Transverse colon (tissue), 4 donors: ENCODE results near the gene PAPOLB. TPM values are rescaled to one million over a fixed set of nuclear protein-coding genes. Genes with fewer than 3 reads are reported as not detected.

Experiments
- DNase-seq: peaks from one replicate; pipeline ENCODE4 v3.0.0-alpha.2; 2019
- H3K27ac ChIP-seq, 4 donors: fragments of 200-600 bp; sonication (generic); 2 replicates each; pipeline ENCODE4 v1.5.1; 2016 to 2018; ENCODE audit warnings: inconsistent platforms in 4 of 4
- H3K27me3 ChIP-seq: fragments of 200-600 bp; sonication (generic); 2 replicates; pipeline ENCODE4 v1.5.1; 2017; ENCODE audit warnings: inconsistent platforms
- H3K36me3 ChIP-seq, 4 donors: fragments of 200-600 bp; sonication (generic); 2 replicates each; pipeline ENCODE4 v1.5.1; 2017 to 2019; ENCODE audit warnings: inconsistent platforms in 4 of 4
- H3K4me1 ChIP-seq, 4 donors: fragments of 200-600 bp; sonication (generic); 2 replicates each; pipeline ENCODE4 v1.5.1; 2017 to 2020; ENCODE audit warnings: inconsistent platforms in 4 of 4
- H3K4me3 ChIP-seq, 4 donors: fragments of 200-600 bp; sonication (generic); 1 replicate in 1 of 4; 2 replicates in 3 of 4; pipeline versions ENCODE4 v1.5.1 to v1.6.1; 2017 to 2019; ENCODE audit warnings: inconsistent platforms in 4 of 4
- H3K9me3 ChIP-seq, 2 donors: fragments of 200-600 bp; sonication (generic); 2 replicates each; pipeline ENCODE4 v1.5.1; 2017 to 2019; ENCODE audit warnings: inconsistent platforms in 2 of 2
- CTCF ChIP-seq, 5 experiments: fragments of 200-600 bp in 3 of 5; fragments of 450-650 bp in 2 of 5; sonication (generic) in 3 of 5; IDR thresholded peaks; 1 replicate in 2 of 5; 2 replicates in 3 of 5; pipeline ENCODE4 v1.5.1; 2016 to 2017; ENCODE audit warnings: antibody characterized with exemption in 5 of 5, inconsistent platforms in 3 of 5, mild to moderate bottlenecking in 2 of 5, moderate library complexity in 1 of 5
- EP300 ChIP-seq: sonication (generic); formaldehyde crosslinking; IDR thresholded peaks from one replicate; pipeline ENCODE4 v1.6.1; 2017; ENCODE audit warnings: antibody characterized with exemption, low read depth
- POLR2A ChIP-seq: fragments of 450-650 bp; IDR thresholded peaks from one replicate; pipeline ENCODE4 v1.6.1; 2016; ENCODE audit warnings: antibody characterized with exemption, mild to moderate bottlenecking, moderate library complexity
- POLR2AphosphoS5 ChIP-seq, 3 donors: sonication (generic); formaldehyde crosslinking; IDR thresholded peaks; one replicate each; pipeline ENCODE4 v1.6.1; 2016; ENCODE audit warnings: antibody characterized with exemption in 3 of 3
- WGBS, 2 donors: methylation state at CpG; one replicate each; pipeline ENCODE4 v1.1.5; 2018; ENCODE audit warnings: low coverage in 1 of 2; 5-methylcytosine and 5-hydroxymethylcytosine counted together
- in situ Hi-C, 4 donors: fragments of 200-750 bp; cut with MboI; loops; one replicate each; pipeline versions ENCODE4 v1.15.0 to v1.15.1; 2017; ENCODE audit warnings: low sequenced_read_pairs in 3 of 4, low pct_ligation_motif_present in 1 of 4, low pct_unique_long_range_greater_than_20kb in 1 of 4
- intact Hi-C: fragments of 100-400 bp; cut with DNase I; formaldehyde crosslinking; loops from one replicate; pipeline ENCODE4 v1.15.1; 2023; ENCODE audit warnings: low total_unique reads
- total RNA-seq, 4 donors: library from RNA; depleted of rRNA; stranded (reverse); fragments of >200 nt; gene quantifications; one replicate each; pipeline ENCODE4 v1.1.0, GENCODE V29; 2016

Gene PAPOLB
- total RNA-seq, 4 donors from 2014 or later, result 0.16 to 0.60 TPM; not detected in 2

DNA sequence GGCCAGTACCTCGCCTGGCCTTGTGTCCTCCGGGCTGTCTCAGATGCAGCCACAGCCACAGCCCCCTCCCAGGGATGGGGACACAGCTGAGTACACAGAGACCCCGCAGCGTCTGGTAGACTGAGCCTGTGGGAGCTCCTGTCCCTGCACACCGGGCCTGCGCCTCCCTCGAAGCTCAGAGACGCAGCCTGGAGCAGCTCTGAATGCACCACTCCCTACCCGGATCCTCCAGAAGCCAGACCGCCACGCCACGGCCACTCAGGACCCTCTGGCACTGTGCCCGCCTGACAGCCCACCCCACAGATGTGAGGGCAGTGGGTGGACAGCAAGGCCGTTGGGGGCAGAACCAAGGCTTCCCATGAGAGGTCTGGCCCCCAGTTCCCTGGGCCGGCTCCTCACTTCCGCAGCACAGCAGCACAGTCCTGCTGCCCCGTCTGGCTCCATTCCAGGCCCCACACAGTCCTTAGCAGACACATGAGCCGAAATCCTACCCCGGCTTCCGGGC, 40.8 kb downstream of the PAPOLB start:
- H3K27me3 ChIP-seq, result no peaks in the 10 kb centered on the region
- no peaks in the 10 kb centered on the region for H3K9me3 ChIP-seq
- DNase-seq, result no peak
- 89% methylated on average over 18 of the region's 20 CpGs; no CpG with 5 or more reads in 1 of the 2 donors for WGBS, 2 donors
- intact Hi-C loops (loop anchor here (5.0 to 10.0 kb wide), 2 partner anchors 66 to 494 kb away; no protein-coding TSS in a partner anchor), in situ Hi-C loops (no loop called here)
- no peaks in the 10 kb centered on the region for H3K36me3 ChIP-seq
- no peaks in the 10 kb centered on the region for H3K4me1 ChIP-seq
- H3K27ac ChIP-seq, result no peak overlapping the region
- H3K4me3 ChIP-seq, result no peak overlapping the region
- no peak for TF ChIP-seq CTCF (IDR thresholded peaks at IDR 0.05)
- no peak for TF ChIP-seq EP300
- no peak for TF ChIP-seq POLR2A
- TF ChIP-seq POLR2AphosphoS5 (IDR thresholded peaks at IDR 0.05), result no peak

- 72% methylated on average over 14 of the region's 19 CpGs; no CpG with 5 or more reads in 1 of the 2 donors for WGBS, 2 donors
- H3K27ac ChIP-seq, result no peak overlapping the region
Measured at GRCh38 chr7:4820405-4820966, 41.3 kb downstream of the PAPOLB start.

GRCh38 chr7:4819560-4820404, 42.0 kb downstream of the PAPOLB start:
- Histone ChIP-seq H3K4me3 (no peak overlapping the region), H3K36me3 (no peaks in the 10 kb centered on the region), H3K27me3 (no peaks in the 10 kb centered on the region), H3K4me1 (no peaks in the 10 kb centered on the region), H3K9me3 (no peaks in the 10 kb centered on the region), H3K27ac (no peak overlapping the region)
- intact Hi-C loops, result loop anchor here (5.0 to 10.0 kb wide), 2 partner anchors 68 to 495 kb away; no protein-coding TSS in a partner anchor
- in situ Hi-C loops, result no loop called here
- TF ChIP-seq POLR2A (no peak), CTCF (IDR thresholded peaks at IDR 0.05) (no peak), EP300 (no peak), POLR2AphosphoS5 (IDR thresholded peaks at IDR 0.05) (no peak)
- no peak for DNase-seq
- WGBS, 2 donors, result 76% methylated on average over 37 of the region's 39 CpGs; no CpG with 5 or more reads in 1 of the 2 donors

More at GRCh38 chr7:4820405-4820966, 41.3 kb downstream of the PAPOLB start:
- no peak for DNase-seq
- Histone ChIP-seq H3K4me1 (no peaks in the 10 kb centered on the region), H3K4me3 (no peak overlapping the region), H3K9me3 (no peaks in the 10 kb centered on the region), H3K36me3 (no peaks in the 10 kb centered on the region), H3K27me3 (no peaks in the 10 kb centered on the region)
- TF ChIP-seq POLR2AphosphoS5 (IDR thresholded peaks at IDR 0.05) (no peak), CTCF (IDR thresholded peaks at IDR 0.05) (no peak), POLR2A (no peak), EP300 (no peak)
- intact Hi-C loops, result loop anchor here (5.0 to 10.0 kb wide), 2 partner anchors 67 to 494 kb away; no protein-coding TSS in a partner anchor
- in situ Hi-C loops, result no loop called here
